Fibroblast of upper back skin (primary cell): ENCODE measurements around the gene SPTY2D1.
"Not testable (repeated sequence)": the region's sequence is repeated elsewhere in the genome, so short reads cannot be mapped to it uniquely, and the experiment has no call there.

Experiments used
- DNase-seq: peaks from one replicate; pipeline ENCODE4 v3.0.0-alpha.2; 2013

The SPTY2D1 gene

GRCh38 chr11:18634140-18635032 lies at the start of gene SPTY2D1:
Gene SPTY2D1 (minus strand): TSS chr11:18634342. CDS start chr11:18634257, 85 bp downstream.
- DNase-seq, result peak; percentile 100

GRCh38 chr11:18682466-18682865 lies 48.3 kb upstream of the SPTY2D1 start:
- DNase-seq, result no peak

- not testable (repeated sequence) for DNase-seq
Observed at GRCh38 chr11:18681949-18682348, 47.8 kb upstream of the SPTY2D1 start.

- no peak for DNase-seq
Observed at GRCh38 chr11:18677560-18677959, 43.4 kb upstream of the SPTY2D1 start.

- no peak for DNase-seq
Observed at GRCh38 chr11:18676803-18677202, 42.7 kb upstream of the SPTY2D1 start.

- DNase-seq, result not testable (repeated sequence)
Observed at GRCh38 chr11:18672209-18672608, 38.1 kb upstream of the SPTY2D1 start.

- no peak for DNase-seq
Observed at GRCh38 chr11:18671246-18671645, 37.1 kb upstream of the SPTY2D1 start.

- DNase-seq, result no peak
Observed at GRCh38 chr11:18669711-18670110, 35.6 kb upstream of the SPTY2D1 start.

- DNase-seq, result no peak
Observed at GRCh38 chr11:18669219-18669596, 35.1 kb upstream of the SPTY2D1 start.

- DNase-seq, result no peak
Observed at GRCh38 chr11:18668131-18668530, 34.0 kb upstream of the SPTY2D1 start.

- not testable (repeated sequence) for DNase-seq
Observed at GRCh38 chr11:18665353-18665872, 31.3 kb upstream of the SPTY2D1 start.

- no peak for DNase-seq
Observed at GRCh38 chr11:18657673-18658072, 23.5 kb upstream of the SPTY2D1 start.

- DNase-seq, result peak; percentile 68
Observed at GRCh38 chr11:18650859-18651557, 16.9 kb upstream of the SPTY2D1 start.

GRCh38 chr11:18650353-18650752 lies 16.2 kb upstream of the SPTY2D1 start:
- no peak for DNase-seq

- DNase-seq, result not testable (repeated sequence)
Observed at GRCh38 chr11:18643034-18643433, 8.9 kb upstream of the SPTY2D1 start.

- DNase-seq, result no peak
Observed at GRCh38 chr11:18641677-18642076, 7.5 kb upstream of the SPTY2D1 start.

GRCh38 chr11:18633256-18634139 lies 644 bp downstream of the SPTY2D1 start:
- peak; percentile 56 for DNase-seq

GRCh38 chr11:18632841-18633240 lies 1.3 kb downstream of the SPTY2D1 start:
- DNase-seq, result no peak

- DNase-seq, result no peak
Observed at GRCh38 chr11:18624161-18624560, 10.0 kb downstream of the SPTY2D1 start.

- DNase-seq, result no peak
Observed at GRCh38 chr11:18623707-18624106, 10.4 kb downstream of the SPTY2D1 start.

GRCh38 chr11:18618342-18619025 lies 15.7 kb downstream of the SPTY2D1 start:
- peak; percentile 63 for DNase-seq

GRCh38 chr11:18617688-18618341 lies 16.3 kb downstream of the SPTY2D1 start:
- peak; percentile 69 for DNase-seq
